Testis (tissue), 3 donors: ENCODE data around the gene NR2F6. TPM values are rescaled to one million over a fixed set of nuclear protein-coding genes. Genes with fewer than 3 reads are reported as not detected.
A peak's percentile ranks its signal among the peaks of the same experiment; 100 is the strongest.

Experiments used
- DNase-seq: peaks from one replicate; pipeline ENCODE4 v3.0.0-alpha.2; 2019
- H3K27ac ChIP-seq, 2 donors: fragments of 200-600 bp; sonication (generic); one replicate each; pipeline ENCODE4 v1.5.1; 2019
- H3K27me3 ChIP-seq: fragments of 200-600 bp; sonication (generic); one replicate; pipeline ENCODE4 v1.5.1; 2019
- H3K36me3 ChIP-seq: fragments of 200-600 bp; sonication (generic); one replicate; pipeline ENCODE4 v1.5.1; 2017; ENCODE audit warnings: low read depth; ENCODE audit errors: missing control alignments
- H3K4me1 ChIP-seq: fragments of 200-600 bp; sonication (generic); one replicate; pipeline ENCODE4 v1.5.1; 2019
- H3K4me3 ChIP-seq, 2 donors: fragments of 200-600 bp; sonication (generic); one replicate each; pipeline ENCODE4 v1.5.1; 2017 to 2019
- H3K9me3 ChIP-seq: fragments of 200-600 bp; sonication (generic); one replicate; pipeline ENCODE4 v1.5.1; 2017
- POLR2A ChIP-seq: fragments of 450-650 bp; IDR thresholded peaks from one replicate; pipeline ENCODE4 v1.6.1; 2017; ENCODE audit warnings: antibody characterized with exemption, mild to moderate bottlenecking, moderate library complexity
- WGBS, 2 donors: methylation state at CpG; one replicate each; pipeline ENCODE4 v1.1.5; 2018; 5-methylcytosine and 5-hydroxymethylcytosine counted together
- intact Hi-C: fragments of 100-400 bp; cut with DNase I; formaldehyde crosslinking; loops from one replicate; pipeline ENCODE4 v1.15.1; 2023; ENCODE audit warnings: low total_unique reads
- polyA plus RNA-seq: library from polyadenylated mRNA; stranded (reverse); fragments of 350-450 nt; fragmentation: Illumina TruSeq; extraction: RNeasy Lipid Tissue Mini Kit (QIAGEN cat#74804); gene quantifications from one replicate; pipeline ENCODE4 v1.2.3, GENCODE V29; 2014; ENCODE audit warnings: low read depth, low replicate concordance; ENCODE audit not compliant: insufficient read depth
- total RNA-seq, 2 donors: library from RNA; depleted of rRNA; stranded (reverse); fragments of >200 nt; gene quantifications; one replicate each; pipeline ENCODE4 v1.2.3, GENCODE V29; 2016
- TF ChIP-seq, protein P1 (sequence below), 3 experiments: fragments of 450-650 bp in 2 of 3; fragments of 200-600 bp in 1 of 3; sonication (generic) in 1 of 3; IDR thresholded peaks; one replicate each; pipeline ENCODE4 v1.5.1; 2016 to 2019; ENCODE audit warnings: antibody characterized with exemption in 3 of 3, mild to moderate bottlenecking in 2 of 3, moderate library complexity in 1 of 3

The NR2F6 gene
- total and polyA plus RNA-seq, 3 donors from 2014 or later: 20.4 to 71.8 (median 63.1) TPM

DNA sequence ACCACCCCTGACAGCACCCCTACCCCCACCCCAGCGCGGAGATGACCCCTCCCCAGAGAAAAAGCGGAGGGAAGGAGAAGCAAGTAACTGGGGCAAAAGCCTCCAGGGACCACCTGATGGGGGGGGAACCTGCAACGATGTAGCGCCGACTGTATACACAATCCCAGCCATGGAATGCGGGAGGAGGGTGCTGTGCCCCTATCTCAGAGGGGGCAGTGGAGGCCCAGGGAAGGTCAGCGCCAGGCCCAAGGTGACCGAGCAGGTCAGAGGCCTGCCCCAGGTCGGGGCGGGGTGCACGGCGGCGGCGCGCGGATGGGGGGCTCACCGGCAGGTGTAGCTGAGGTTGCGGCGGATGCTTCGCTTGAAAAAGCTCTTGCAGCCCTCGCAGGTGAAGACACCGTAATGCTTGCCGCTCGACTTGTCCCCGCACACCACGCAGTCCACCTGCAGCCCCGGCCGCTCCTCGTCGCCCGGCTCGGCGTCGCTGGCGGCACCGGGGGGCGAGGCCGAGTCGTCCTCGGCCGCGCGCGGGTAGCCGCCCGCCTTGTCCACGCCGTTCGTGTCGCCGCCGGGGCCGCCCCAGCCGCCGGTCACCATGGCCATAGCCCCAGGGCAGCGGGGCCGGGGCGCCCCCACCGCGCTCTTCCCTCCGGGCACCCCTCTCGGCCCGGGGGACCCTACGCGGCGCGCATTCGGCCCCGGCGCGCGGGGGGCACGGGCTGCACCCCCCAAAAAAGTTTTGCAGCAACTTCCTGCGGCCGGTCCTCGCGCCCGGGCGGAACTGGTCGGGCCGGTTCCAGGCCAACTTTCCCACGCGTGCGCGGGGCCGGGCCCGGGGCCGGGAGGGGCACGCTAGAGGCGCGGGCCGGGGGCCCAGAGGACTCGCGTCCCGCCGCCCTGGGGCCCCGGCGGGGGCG lies 843 bp downstream of the NR2F6 start:
- H3K4me1 ChIP-seq: peaks cover 44% of the 10 kb centered on the region
- intact Hi-C loops: no loop called here
- H3K27me3 ChIP-seq: no peaks in the 10 kb centered on the region
- TF ChIP-seq POLR2A: no peak
- TF ChIP-seq, protein P1, sequence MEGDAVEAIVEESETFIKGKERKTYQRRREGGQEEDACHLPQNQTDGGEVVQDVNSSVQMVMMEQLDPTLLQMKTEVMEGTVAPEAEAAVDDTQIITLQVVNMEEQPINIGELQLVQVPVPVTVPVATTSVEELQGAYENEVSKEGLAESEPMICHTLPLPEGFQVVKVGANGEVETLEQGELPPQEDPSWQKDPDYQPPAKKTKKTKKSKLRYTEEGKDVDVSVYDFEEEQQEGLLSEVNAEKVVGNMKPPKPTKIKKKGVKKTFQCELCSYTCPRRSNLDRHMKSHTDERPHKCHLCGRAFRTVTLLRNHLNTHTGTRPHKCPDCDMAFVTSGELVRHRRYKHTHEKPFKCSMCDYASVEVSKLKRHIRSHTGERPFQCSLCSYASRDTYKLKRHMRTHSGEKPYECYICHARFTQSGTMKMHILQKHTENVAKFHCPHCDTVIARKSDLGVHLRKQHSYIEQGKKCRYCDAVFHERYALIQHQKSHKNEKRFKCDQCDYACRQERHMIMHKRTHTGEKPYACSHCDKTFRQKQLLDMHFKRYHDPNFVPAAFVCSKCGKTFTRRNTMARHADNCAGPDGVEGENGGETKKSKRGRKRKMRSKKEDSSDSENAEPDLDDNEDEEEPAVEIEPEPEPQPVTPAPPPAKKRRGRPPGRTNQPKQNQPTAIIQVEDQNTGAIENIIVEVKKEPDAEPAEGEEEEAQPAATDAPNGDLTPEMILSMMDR (IDR thresholded peaks at IDR 0.05): no peak
- H3K4me3 ChIP-seq: peak overlapping the region; percentile 71 to 80
- 0% methylated on average over 6 to 31 of the region's 100 CpGs for WGBS, 2 donors
- H3K9me3 ChIP-seq: no peaks in the 10 kb centered on the region
- peak overlapping the region; percentile 79 to 82 for H3K27ac ChIP-seq
- DNase-seq: no peak
- H3K36me3 ChIP-seq: no peaks in the 10 kb centered on the region

DNA sequence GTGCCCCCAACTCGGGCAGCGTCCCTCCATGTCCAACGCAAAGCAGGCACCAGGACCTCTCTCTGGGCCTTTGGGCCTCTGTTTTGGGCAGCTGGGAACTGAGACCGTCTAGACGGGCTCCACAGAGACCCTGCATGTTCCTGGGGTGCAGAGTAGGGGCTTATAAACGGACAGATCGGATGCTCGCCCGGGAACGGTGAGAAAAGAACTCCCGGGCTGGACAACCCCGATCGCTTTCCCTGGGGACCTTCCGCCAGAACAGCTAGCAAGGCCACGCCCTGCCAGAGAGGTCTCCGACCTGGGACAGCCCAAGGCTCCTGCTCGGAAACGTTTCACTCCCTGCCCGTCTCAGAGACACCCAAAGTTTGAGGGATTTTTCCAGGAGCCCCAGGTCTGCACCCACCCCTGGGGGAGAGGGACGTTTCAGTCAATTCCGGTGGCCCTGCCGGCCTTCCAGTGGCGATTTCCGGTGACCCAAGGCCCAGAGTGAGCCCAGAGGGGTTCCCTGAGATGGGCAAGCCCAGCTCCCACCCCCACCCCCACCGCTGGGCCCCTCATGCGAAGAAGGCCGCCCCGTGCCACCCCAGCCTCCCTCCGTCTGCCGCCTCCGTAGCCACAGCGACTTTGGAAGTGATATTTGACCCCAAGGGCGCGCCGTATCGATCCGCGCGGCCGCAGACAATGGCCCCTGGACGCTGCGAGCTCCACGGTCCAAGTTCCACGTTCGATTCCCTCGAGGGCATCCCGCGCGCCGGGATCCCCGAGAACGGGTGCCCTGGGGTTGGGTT lies 1.7 kb downstream of the NR2F6 start:
- TF ChIP-seq, protein P1 (IDR thresholded peaks at IDR 0.05): no peak
- TF ChIP-seq POLR2A: no peak
- intact Hi-C loops: no loop called here
- peak overlapping the region; percentile 79 to 82 for H3K27ac ChIP-seq
- no peaks in the 10 kb centered on the region for H3K27me3 ChIP-seq
- 0 to 2% methylated on average over 3 to 52 of the region's 52 CpGs for whole genome bisulfite sequencing, 2 donors
- peaks cover 45% of the 10 kb centered on the region for H3K4me1 ChIP-seq
- H3K9me3 ChIP-seq: no peaks in the 10 kb centered on the region
- H3K36me3 ChIP-seq: no peaks in the 10 kb centered on the region
- peak overlapping the region; percentile 71 to 80 for H3K4me3 ChIP-seq
- DNase-seq: peak; percentile 75

DNA sequence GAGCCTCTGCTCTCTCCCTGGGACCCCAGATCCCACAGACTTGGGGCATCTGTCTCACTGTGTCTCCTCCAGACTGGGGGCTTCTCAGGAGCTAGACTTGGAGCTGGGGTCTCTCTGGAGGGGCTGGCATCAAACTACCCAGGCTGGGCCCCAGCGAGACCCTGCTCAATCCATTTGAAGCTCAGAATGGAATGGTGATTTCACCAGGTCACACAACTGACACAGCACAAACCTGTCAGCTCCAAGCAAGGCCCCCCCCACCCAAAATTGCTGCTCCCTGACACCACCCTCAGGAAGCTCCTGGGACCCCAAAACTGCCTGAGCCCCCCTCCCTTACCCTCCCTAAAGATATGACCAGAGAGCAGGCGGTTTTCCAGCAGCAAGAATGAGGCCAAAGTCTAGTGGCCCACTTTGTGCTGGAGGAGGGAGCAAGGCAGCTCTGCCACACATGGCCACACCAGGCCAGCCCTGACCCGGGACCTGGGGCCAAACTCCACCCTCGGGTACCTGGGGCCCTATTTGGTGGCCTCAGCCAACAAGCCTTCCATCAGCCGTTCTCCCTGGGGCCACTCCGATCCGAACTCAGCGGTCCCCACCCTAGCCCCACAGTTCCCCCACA lies 2.4 kb downstream of the NR2F6 start:
- Histone ChIP-seq H3K27me3 (no peaks in the 10 kb centered on the region), H3K36me3 (no peaks in the 10 kb centered on the region), H3K4me3 (peak overlapping the region; percentile 71 to 80), H3K4me1 (peaks cover 45% of the 10 kb centered on the region), H3K27ac (peak overlapping the region; percentile 79 to 82), H3K9me3 (no peaks in the 10 kb centered on the region)
- WGBS, 2 donors: 22 to 36% methylated on average over 5 to 8 of the region's 8 CpGs
- TF ChIP-seq, protein P1 (IDR thresholded peaks at IDR 0.05): no peak
- TF ChIP-seq POLR2A: no peak
- intact Hi-C loops: no loop called here
- DNase-seq: no peak

DNA sequence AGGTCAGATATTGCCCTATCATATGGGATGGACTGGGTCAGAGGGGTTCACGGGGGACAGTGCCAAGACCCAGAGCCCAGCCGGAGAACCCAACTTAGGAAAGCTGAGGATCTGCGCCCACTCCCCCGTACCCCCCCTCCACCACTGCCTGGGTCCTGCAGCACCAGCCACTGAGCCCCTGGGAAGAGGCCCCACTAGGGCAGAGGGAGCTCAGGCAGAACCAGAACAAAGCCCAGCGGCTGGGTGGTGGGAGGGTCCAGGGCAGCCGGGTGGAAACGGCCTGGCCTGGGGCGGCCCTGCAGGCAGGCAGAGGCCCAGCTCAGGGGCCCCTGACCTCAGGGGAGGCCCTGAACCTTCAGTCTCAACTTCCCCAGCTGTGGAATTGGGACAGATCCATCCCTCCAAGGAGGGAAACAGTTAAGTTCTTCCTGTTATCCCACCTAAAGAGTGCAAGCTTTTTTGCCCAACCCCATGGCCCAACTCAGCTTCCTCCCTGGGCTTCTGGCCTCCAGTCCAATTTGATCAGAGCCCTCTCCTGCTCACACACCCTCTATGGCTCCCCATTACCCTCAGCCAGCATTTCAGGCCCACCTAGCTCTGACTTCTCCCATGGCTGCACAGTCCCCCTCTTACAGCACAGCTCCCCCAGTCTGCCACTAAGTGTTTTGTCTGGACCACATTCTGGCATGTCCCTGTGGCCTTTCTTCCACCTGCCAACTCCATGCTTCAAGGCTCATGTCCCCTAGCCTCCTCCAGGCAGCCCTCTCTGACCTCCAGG lies 3.1 kb downstream of the NR2F6 start:
- intact Hi-C loops: no loop called here
- no peak overlapping the region for H3K4me3 ChIP-seq
- TF ChIP-seq, protein P1 (IDR thresholded peaks at IDR 0.05): no peak
- no peak for TF ChIP-seq POLR2A
- H3K36me3 ChIP-seq: no peaks in the 10 kb centered on the region
- no peaks in the 10 kb centered on the region for H3K9me3 ChIP-seq
- WGBS, 2 donors: 71 to 83% methylated on average over 3 to 7 of the region's 8 CpGs
- no peaks in the 10 kb centered on the region for H3K27me3 ChIP-seq
- no peak for DNase-seq
- H3K4me1 ChIP-seq: peaks cover 45% of the 10 kb centered on the region
- H3K27ac ChIP-seq: peak overlapping the region in 1 of 2 donors; percentile 82
